Calu3 (cell line): ENCODE data around the gene DDX46. TPM values are rescaled to one million over a fixed set of nuclear protein-coding genes. Genes with fewer than 3 reads are reported as not detected.
"Not testable (repeated sequence)": the region's sequence is repeated elsewhere in the genome, so short reads cannot be mapped to it uniquely, and the experiment has no call there.

ENCODE experiments used
- Bru-seq: library from RNA; stranded (reverse); fragments of 400-500 nt; gene quantifications from one replicate; lab custom pipeline; 2021; lab: Mats Ljungman, UMichigan
- BruChase-seq, 2 experiments: library from RNA; stranded (reverse); fragments of 400-500 nt; gene quantifications; one replicate each; lab custom pipeline; 2021; lab: Mats Ljungman, UMichigan
- BruUV-seq: library from RNA; stranded (reverse); fragments of 400-500 nt; replicated peaks from 2 replicates; lab custom pipeline; 2021; lab: Mats Ljungman, UMichigan
- CTCF ChIA-PET: fragments of 300-600 bp; sonication (Branson Sonifier 250); formaldehyde crosslinking; loops from one replicate; lab custom pipeline; 2022; ENCODE audit warnings: antibody characterized with exemption; lab: Charles Lee
- DNase-seq: peaks from one replicate; pipeline ENCODE4 v3.0.0; 2022
- H3K27ac Mint-ChIP-seq: one replicate; pipeline ENCODE4 v1.8.0; 2022; ENCODE audit warnings: mixed read lengths; ENCODE audit not compliant: unreplicated experiment
- H3K27me3 Mint-ChIP-seq: one replicate; pipeline ENCODE4 v1.8.0; 2022; ENCODE audit warnings: mixed read lengths; ENCODE audit not compliant: unreplicated experiment
- H3K36me3 Mint-ChIP-seq: one replicate; pipeline ENCODE4 v1.8.0; 2022; ENCODE audit warnings: mild to moderate bottlenecking, moderate library complexity, mixed read lengths; ENCODE audit not compliant: insufficient read depth, unreplicated experiment
- H3K4me1 Mint-ChIP-seq: one replicate; pipeline ENCODE4 v1.8.0; 2022; ENCODE audit warnings: mild to moderate bottlenecking, low read depth, mixed read lengths; ENCODE audit not compliant: unreplicated experiment
- H3K4me3 Mint-ChIP-seq: one replicate; pipeline ENCODE4 v1.8.0; 2022; ENCODE audit warnings: mild to moderate bottlenecking, low read depth, moderate library complexity, mixed read lengths; ENCODE audit not compliant: unreplicated experiment
- H3K9me3 Mint-ChIP-seq: one replicate; pipeline ENCODE4 v1.8.0; 2022; ENCODE audit warnings: low read depth, mixed read lengths; ENCODE audit not compliant: unreplicated experiment
- CTCF ChIP-seq: fragments of 200-600 bp; IDR thresholded peaks from one replicate; pipeline ENCODE4 v1.8.0; 2022; ENCODE audit warnings: antibody characterized with exemption; ENCODE audit not compliant: unreplicated experiment
- intact Hi-C: fragments of 100-400 bp; cut with micrococcal nuclease; formaldehyde crosslinking; loops from one replicate; pipeline ENCODE4 v1.10.0; 2022; ENCODE audit not compliant: unreplicated experiment
- long read RNA-seq: library from polyadenylated mRNA; stranded (forward); transcript quantifications from one replicate; pipeline ENCODE4 v2.0.0, GENCODE V29; 2022
- total RNA-seq: library from RNA; stranded (reverse); gene quantifications from 2 replicates; pipeline ENCODE4 v1.2.3, GENCODE V29; 2022

Gene DDX46
- total RNA-seq (88.2 and 95.8 TPM in 2 replicates), Bru-seq, nascent RNA (percentile 91 among the genes with signal in this experiment), BruChase-seq, experiment 1, labeled RNA remaining after a 6-hour chase (percentile 95 among the genes with signal in this experiment), BruChase-seq, experiment 2, labeled RNA remaining after a 2-hour chase (percentile 90 among the genes with signal in this experiment)
- long read RNA-seq, full-length matches to known transcripts = 64 of 80 reads
- long read RNA-seq, partial matches to known transcripts = 14 of 80 reads
- long read RNA-seq, other reads (novel, unspliced or antisense) = 2 of 80 reads

- CTCF ChIA-PET = interaction anchor here (0.5 to 1.7 kb wide), 6 partner anchors 20 to 147 kb away, joined by 3 to 7 read pairs (median 4); partner anchors contain the start of genes CAMLG and PCBD2
- peak; percentile 60 for TF ChIP-seq CTCF
- H3K27me3 Mint-ChIP-seq = no peaks in the 10 kb centered on the region
- H3K27ac Mint-ChIP-seq = peak within 1 kb of the TSS; percentile 93
- peak within 1 kb of the TSS; percentile 100 for H3K4me3 Mint-ChIP-seq
- no TSS peak for BruUV-seq
- no peaks in the 10 kb centered on the region for H3K9me3 Mint-ChIP-seq
- DNase-seq = peak; percentile 99
- H3K4me1 Mint-ChIP-seq = peaks cover 14% of the 10 kb centered on the region
- intact Hi-C loops = no loop called here
- peaks cover 27% of the 10 kb centered on the region for H3K36me3 Mint-ChIP-seq
These were observed at the start of gene DDX46 for GRCh38 chr5:134758504-134759341. Gene DDX46, plus strand, starts transcription at chr5:134758779. Its CDS starts 160 bp downstream, at chr5:134758939.

GRCh38 chr5:134714120-134714519, 44.5 kb upstream of the DDX46 start:
- no peak for TF ChIP-seq CTCF
- H3K4me1 Mint-ChIP-seq = no peaks in the 10 kb centered on the region
- no TSS peak for BruUV-seq
- peaks cover 66% of the 10 kb centered on the region for H3K36me3 Mint-ChIP-seq
- no peaks in the 10 kb centered on the region for H3K27me3 Mint-ChIP-seq
- H3K9me3 Mint-ChIP-seq = no peaks in the 10 kb centered on the region
- CTCF ChIA-PET = interaction anchor here (0.7 kb wide), 1 partner anchor 54 kb away, joined by 12 read pairs; no protein-coding TSS in a partner anchor
- intact Hi-C loops = no loop called here
- no peak overlapping the region for H3K27ac Mint-ChIP-seq
- DNase-seq = no peak
- no peak overlapping the region for H3K4me3 Mint-ChIP-seq

- CTCF ChIA-PET = no interaction called here
- Mint-ChIP-seq H3K27me3 (no peaks in the 10 kb centered on the region), H3K4me3 (no peak overlapping the region), H3K27ac (no peak overlapping the region), H3K36me3 (peaks cover 63% of the 10 kb centered on the region), H3K4me1 (no peaks in the 10 kb centered on the region), H3K9me3 (no peaks in the 10 kb centered on the region)
- DNase-seq = no peak
- no peak for TF ChIP-seq CTCF
- BruUV-seq = no TSS peak
- intact Hi-C loops = no loop called here
These were observed 44.0 kb upstream of the DDX46 start for GRCh38 chr5:134714541-134714940.

- intact Hi-C loops = not testable (repeated sequence)
These were observed 43.1 kb upstream of the DDX46 start for GRCh38 chr5:134715466-134715865.

More at GRCh38 chr5:134715466-134715865, 43.1 kb upstream of the DDX46 start:
- H3K27me3 Mint-ChIP-seq, H3K4me1 Mint-ChIP-seq, H3K9me3 Mint-ChIP-seq, H3K4me3 Mint-ChIP-seq, BruUV-seq, DNase-seq, H3K27ac Mint-ChIP-seq, CTCF ChIA-PET: not testable (repeated sequence)
- peaks cover 54% of the 10 kb centered on the region for H3K36me3 Mint-ChIP-seq
